Astrocyte (in vitro differentiated cells and primary cell): ENCODE data around the gene FNDC3B.

ENCODE experiments used
- EZH2 ChIP-seq: IDR thresholded peaks from 2 replicates; pipeline ENCODE4 v1.6.1; 2012; ENCODE audit warnings: mild to moderate bottlenecking, low read length, inconsistent platforms; ENCODE audit not compliant: insufficient read depth
- TF ChIP-seq, protein P1 (sequence below): IDR thresholded peaks from 2 replicates; pipeline ENCODE4 v1.5.1; 2011; ENCODE audit warnings: low read depth, mild to moderate bottlenecking, inconsistent platforms, low read length, moderate library complexity; ENCODE audit not compliant: insufficient read depth

DNA sequence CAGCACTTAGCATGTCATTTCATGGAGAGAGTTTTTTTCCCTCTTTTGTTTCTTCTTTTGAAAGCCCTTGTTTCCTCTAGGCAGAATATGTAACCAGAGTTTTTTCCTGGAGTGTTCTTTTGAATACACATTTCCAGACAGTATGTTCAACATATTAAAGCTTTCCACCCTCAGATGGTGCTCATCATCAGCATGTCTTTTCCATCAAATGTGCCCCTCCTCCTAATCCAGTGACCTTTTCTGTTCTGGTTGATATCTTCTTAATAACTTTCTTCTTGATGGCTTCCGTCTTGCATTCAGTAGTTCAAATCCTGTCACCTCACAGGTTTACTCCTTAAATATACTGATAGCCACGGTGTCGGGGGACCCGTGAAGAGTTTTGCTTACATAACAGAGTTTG lies 78.6 kb downstream of the FNDC3B start:
- TF ChIP-seq, protein P1, sequence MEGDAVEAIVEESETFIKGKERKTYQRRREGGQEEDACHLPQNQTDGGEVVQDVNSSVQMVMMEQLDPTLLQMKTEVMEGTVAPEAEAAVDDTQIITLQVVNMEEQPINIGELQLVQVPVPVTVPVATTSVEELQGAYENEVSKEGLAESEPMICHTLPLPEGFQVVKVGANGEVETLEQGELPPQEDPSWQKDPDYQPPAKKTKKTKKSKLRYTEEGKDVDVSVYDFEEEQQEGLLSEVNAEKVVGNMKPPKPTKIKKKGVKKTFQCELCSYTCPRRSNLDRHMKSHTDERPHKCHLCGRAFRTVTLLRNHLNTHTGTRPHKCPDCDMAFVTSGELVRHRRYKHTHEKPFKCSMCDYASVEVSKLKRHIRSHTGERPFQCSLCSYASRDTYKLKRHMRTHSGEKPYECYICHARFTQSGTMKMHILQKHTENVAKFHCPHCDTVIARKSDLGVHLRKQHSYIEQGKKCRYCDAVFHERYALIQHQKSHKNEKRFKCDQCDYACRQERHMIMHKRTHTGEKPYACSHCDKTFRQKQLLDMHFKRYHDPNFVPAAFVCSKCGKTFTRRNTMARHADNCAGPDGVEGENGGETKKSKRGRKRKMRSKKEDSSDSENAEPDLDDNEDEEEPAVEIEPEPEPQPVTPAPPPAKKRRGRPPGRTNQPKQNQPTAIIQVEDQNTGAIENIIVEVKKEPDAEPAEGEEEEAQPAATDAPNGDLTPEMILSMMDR: no peak
- no peak for TF ChIP-seq EZH2
